Measurements from ENCODE around the gene C4orf50. TPM values are rescaled to one million over a fixed set of nuclear protein-coding genes. Genes with fewer than 3 reads are reported as not detected.

C4orf50 gene
- total and polyA plus RNA-seq, 10 of the 15 experiments (the other 5 are each of a cell fraction or from before 2014, with no cell fraction given), result 0.04 to 0.09 (median 0.05) TPM; not detected in 3

GRCh38 chr4:5883916-5884315 is 134.3 kb downstream of the C4orf50 start:
- TF ChIP-seq SP1 (IDR thresholded peaks at IDR 0.05; ENCODE audit: low read depth, low read length), result no peak
- TF ChIP-seq CEBPZ (IDR thresholded peaks at IDR 0.05; ENCODE audit: low read depth, low read length), result no peak
- TF ChIP-seq NFYA (IDR thresholded peaks at IDR 0.05; ENCODE audit: borderline replicate concordance, low read depth, low read length), result no peak
- no peak for TF ChIP-seq ATF7 (IDR thresholded peaks at IDR 0.05; ENCODE audit: low read depth)
- no peak for TF ChIP-seq TCF12 (IDR thresholded peaks at IDR 0.05; ENCODE audit: low read depth, low read length)
- TF ChIP-seq ETV6 (conservative IDR thresholded peaks at IDR 0.05 in 1 of 2, IDR thresholded peaks at IDR 0.05 in 1 of 2; ENCODE audit: borderline replicate concordance in 1 of 2, low read depth in 1 of 2), result no peak
- no peak for TF ChIP-seq TAF1 (IDR thresholded peaks at IDR 0.05; ENCODE audit: borderline replicate concordance, low read depth, low read length)
- no peak for TF ChIP-seq USF2 (IDR thresholded peaks at IDR 0.05; ENCODE audit: borderline replicate concordance, low read depth, low read length)
- TF ChIP-seq TCF7 (IDR thresholded peaks at IDR 0.05; ENCODE audit: borderline replicate concordance), result no peak
- TF ChIP-seq YY1 (IDR thresholded peaks at IDR 0.05; ENCODE audit: low read depth, low read length), result no peak
- no peak for TF ChIP-seq SPI1 (IDR thresholded peaks at IDR 0.05; ENCODE audit: borderline replicate concordance, insufficient read depth, low read depth, low read length)
- TF ChIP-seq MLLT1 (IDR thresholded peaks at IDR 0.05), result no peak
- TF ChIP-seq REST (IDR thresholded peaks at IDR 0.05; ENCODE audit: low read depth, low read length), result no peak
- TF ChIP-seq HCFC1 (IDR thresholded peaks at IDR 0.05; ENCODE audit: low read length), result no peak
- TF ChIP-seq ZNF207 (IDR thresholded peaks at IDR 0.05; ENCODE audit: borderline replicate concordance), result no peak
- DNase-seq (ENCODE audit: low read depth, low spot score) (no peak), FAIRE-seq (no peak), ATAC-seq (no peak)
- no peaks in the 10 kb centered on the region for H3K9me3 ChIP-seq (replicated peaks; ENCODE audit: control insufficient read depth, insufficient read depth, low read length)
- RAD21 ChIA-PET (ENCODE audit: unreplicated experiment), result no interaction called here
- in situ Hi-C loops (cut with MboI), result no loop called here
- peaks cover 0 to 5% of the 10 kb centered on the region in 2 experiments; a peak in 3 of 4 replicates for H3K27me3 ChIP-seq (replicated peaks in 1 of 2; ENCODE audit: control insufficient read depth in 2 of 2, insufficient read depth in 2 of 2, low read length in 1 of 2)
- no peak overlapping the region for H3K4me3 ChIP-seq
- POLR2A ChIA-PET, result no interaction called here
- 0% methylated on average over 1 of the region's 1 CpG for WGBS (ENCODE audit: insufficient coverage, insufficient replicate concordance, low lambda C conversion rate, missing lambda C conversion rate)
- intact Hi-C loops (cut with micrococcal nuclease; ENCODE audit: unreplicated experiment), result no loop called here
- H4K20me1 ChIP-seq (ENCODE audit: control insufficient read depth, insufficient read depth), result no peaks in the 10 kb centered on the region
- no peak overlapping the region for H2AFZ ChIP-seq (ENCODE audit: control insufficient read depth, low read depth, low read length)
- H3K9ac ChIP-seq (ENCODE audit: control insufficient read depth, insufficient read depth, low read length), result no peak overlapping the region
- no TSS peak for BruUV-seq (replicated peaks)
- CTCF ChIA-PET, result interaction anchor here (0.8 kb wide), 1 partner anchor 14 kb away, joined by 3 read pairs; no protein-coding TSS in a partner anchor
- SMC1A ChIA-PET (ENCODE audit: uncharacterized antibody, unreplicated experiment), result no interaction called here
- no peaks in the 10 kb centered on the region for H3K36me3 ChIP-seq (ENCODE audit: control insufficient read depth in 2 of 2, insufficient read depth in 2 of 2, low read length in 1 of 2)
- H3K4me1 ChIP-seq (ENCODE audit: control insufficient read depth, insufficient read depth, low read length), result no peaks in the 10 kb centered on the region
- no peak overlapping the region for H3K27ac ChIP-seq (ENCODE audit: control insufficient read depth, insufficient read depth)
- H3K79me2 ChIP-seq (ENCODE audit: control insufficient read depth, insufficient read depth, low read length), result no peaks in the 10 kb centered on the region
- no peak overlapping the region for H3K4me2 ChIP-seq (ENCODE audit: control insufficient read depth, insufficient read depth)

Measured in GM12878 (cell line).